ENCODE results near the gene APP.
"Not testable (repeated sequence)": the region's sequence is repeated elsewhere in the genome, so short reads cannot be mapped to it uniquely, and the experiment has no call there.

APP gene

GRCh38 chr21:26096494-26097371, 73.8 kb downstream of the APP start:
- no peak for DNase-seq

GRCh38 chr21:26095131-26095530, 75.4 kb downstream of the APP start:
- DNase-seq: no peak

GRCh38 chr21:26093122-26093521, 77.4 kb downstream of the APP start:
- DNase-seq: no peak

GRCh38 chr21:26091480-26092018, 79.0 kb downstream of the APP start:
- no peak for DNase-seq

- DNase-seq: no peak
These were observed 80.8 kb downstream of the APP start for GRCh38 chr21:26089730-26090129.

DNA sequence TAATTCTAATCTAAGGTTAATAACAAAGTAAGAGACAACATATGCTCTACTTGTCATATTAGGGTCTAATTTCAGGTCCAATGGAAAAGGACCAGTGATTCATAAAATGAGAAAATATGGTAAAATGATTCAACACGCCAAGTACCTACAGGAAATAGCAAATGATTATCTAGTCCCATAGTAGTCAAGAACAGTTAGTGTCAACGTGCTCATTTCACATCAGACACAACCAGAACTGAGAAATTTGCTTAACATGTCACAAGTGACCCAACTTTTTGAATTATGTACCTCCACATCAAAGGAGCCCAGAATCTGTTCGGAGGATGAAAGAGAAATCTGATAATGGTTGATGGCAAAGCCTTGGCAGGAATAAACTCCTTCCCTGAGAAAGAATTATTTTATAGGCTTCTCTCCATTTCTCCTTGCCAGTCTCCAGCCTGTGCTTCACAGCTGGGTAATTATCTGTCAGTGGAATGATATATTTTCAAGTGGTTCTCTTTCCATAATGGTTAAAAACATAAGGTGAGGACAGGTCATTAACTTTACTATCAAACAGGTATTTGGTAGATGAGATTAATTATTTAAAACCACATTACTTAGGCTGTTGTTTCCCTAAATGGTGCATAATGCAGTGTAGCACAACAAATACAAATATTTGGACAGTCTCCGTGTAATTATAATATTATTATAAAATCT, 83.2 kb downstream of the APP start:
- DNase-seq: no peak

DNA sequence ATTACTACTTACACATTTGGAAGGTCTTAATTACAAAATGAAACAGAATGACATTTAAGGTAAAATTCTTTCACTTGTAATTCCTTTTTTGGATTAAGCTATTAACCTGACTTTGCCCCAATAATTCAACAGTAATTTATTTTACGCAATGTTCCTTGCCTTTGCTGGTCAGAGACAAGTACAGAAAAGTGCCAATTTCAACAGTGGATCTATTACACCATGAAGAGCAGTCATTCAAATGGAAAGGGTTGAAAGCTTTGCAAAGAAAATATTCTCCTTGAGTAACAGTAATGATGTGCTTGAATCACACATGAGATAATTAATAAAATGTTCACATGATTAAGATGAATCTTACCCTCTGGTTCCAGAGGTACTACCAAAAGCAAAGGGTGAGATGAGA, 84.7 kb downstream of the APP start:
- no peak for DNase-seq

DNA sequence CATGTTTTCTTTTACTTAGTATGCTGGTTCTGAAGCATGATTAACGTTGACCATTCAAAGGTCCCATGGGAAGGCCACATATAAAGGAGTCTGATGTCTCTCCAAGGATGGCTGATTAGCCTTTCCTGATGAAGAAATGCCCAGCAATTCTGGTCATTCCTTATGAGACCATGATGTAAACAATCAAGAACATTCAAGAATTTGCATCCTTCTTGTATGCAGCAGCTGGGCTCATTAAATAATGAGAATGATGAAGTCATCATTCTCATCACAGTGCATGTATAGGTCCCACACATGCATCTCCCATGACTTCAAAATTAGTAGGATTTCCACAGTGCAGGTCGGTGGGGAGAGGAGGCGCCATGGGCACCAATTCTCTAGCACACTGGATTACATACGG, 85.4 kb downstream of the APP start:
- no peak for DNase-seq

GRCh38 chr21:26082549-26082948, 88.0 kb downstream of the APP start:
- no peak for DNase-seq

GRCh38 chr21:26081175-26081760, 89.3 kb downstream of the APP start:
- not testable (repeated sequence) for DNase-seq

DNA sequence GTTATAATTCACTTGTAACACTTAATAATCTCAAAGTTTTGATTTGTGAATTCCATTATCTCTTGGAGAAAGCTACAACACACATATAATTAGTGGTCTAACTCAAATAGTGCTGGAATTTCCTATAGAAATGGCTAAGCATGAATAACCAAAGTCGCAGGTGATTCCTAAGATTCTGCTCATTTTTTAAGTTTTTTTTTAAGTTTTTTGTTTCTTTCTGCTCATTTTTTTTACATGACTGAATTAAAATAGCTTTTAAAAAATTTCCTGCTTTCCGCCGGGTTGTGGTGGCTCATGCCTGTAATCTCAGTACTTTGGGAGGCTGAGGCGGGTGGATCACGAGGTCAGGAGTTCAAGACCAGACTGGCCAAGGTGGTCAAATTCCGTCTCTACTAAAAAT, 90.4 kb downstream of the APP start:
- DNase-seq: no peak

- DNase-seq: no peak
These were observed 91.2 kb downstream of the APP start for GRCh38 chr21:26079366-26079765.

DNA sequence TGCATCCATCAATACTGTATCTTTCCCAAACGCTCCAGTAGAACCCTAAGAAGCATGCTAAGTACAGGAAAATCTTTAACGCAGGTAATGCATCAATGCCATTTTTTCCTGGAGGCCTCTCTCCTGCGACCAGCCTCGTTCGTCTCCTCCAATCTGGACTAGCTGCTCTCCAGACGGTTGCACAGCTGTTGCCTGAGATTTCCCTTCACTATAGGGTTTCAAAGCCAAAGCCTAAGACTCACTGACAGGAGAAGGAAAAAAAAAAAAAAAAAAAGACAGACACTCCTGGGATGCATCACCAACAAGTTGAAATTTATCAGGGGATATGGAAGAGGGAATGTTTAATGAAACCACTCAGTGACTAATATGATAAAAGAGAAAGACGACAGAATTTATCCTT, 93.0 kb downstream of the APP start:
- DNase-seq: no peak

- no peak for DNase-seq
These were observed 97.6 kb downstream of the APP start for GRCh38 chr21:26072666-26073615.

- peak; percentile 29 for DNase-seq
These were observed 99.6 kb downstream of the APP start for GRCh38 chr21:26070822-26071425.

DNA sequence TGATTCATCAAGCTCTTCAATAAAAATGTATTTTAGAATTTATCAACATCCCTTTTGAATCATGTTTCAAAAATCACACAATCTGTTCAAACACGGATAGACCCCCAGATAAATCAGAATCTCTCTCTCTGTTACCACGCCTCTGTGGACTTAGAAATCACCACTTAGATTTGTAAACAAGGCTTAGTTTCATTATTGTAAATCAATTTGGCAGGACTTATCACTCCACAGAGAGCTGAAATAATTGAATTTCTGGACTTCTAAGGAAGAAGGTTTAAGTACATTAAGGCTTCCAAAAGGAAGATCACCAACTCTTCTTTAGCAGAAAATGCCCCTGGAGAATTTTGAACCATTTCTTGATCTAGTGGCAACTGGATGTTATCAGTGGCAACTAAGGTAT, 100.4 kb downstream of the APP start:
- no peak for DNase-seq

DNA sequence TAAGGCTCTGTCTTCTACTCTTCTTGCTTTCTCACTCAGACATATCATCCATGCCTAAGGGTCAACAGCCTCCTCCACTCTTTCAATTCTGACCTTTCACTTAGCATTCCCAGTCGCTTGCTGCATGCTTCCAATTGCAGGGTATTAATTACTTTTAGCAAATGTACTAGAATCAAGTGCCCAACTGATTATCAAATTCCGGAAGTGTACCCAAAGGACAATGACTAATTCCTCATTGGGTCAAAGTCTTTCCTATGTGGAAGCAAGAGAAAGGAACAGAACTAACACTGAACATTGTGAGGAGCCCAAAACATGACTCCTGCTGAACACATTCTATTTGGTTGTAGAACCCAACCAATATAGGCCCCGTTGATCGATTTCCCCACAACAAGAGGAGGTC, 101.8 kb downstream of the APP start:
- DNase-seq: no peak

DNA sequence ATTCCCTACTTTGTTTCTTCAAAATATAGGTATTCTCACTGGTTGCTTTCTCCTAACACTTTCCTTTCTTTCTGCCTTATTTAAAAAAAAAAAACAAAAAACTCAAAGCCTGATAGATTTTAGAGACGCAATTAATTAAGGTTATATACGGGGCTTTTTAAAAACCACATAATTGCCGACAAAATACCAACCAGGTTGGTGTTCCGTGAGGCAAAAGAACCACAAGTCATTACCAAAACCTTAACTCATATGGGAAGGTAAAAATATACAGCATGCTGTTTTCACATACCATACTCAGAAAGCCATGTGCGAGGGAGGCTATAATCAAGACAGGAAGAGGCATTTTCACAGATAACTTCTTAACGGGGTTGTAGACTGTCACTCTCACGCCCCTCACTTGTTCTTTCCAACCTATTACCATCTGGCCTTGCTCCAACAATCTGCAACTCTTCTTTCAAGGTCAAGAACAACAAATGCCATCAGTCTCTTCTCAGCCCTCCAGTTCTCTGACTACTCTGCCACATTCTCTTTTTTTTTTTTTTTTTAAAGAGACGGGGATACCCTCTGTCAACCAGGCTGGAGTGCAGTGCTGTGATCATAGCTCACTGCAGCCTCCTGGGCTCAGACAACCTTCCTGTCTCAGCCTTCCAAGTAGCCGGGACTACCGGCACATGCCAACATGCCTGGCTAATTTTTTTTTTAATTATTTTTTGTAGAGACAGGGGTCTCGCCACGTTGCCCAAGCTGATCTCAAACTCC, 102.6 kb downstream of the APP start:
- no peak for DNase-seq

- DNase-seq: no peak
These were observed 106.1 kb downstream of the APP start for GRCh38 chr21:26064506-26064905.

- DNase-seq: no peak
These were observed 109.1 kb downstream of the APP start for GRCh38 chr21:26061437-26061836.

Measured in CD4-positive, alpha-beta T cell treated with Interleukin-21 for 1 hour (primary cell).